K562 (cell line): Measurements from ENCODE around the gene NUDT22. TPM values are rescaled to one million over a fixed set of nuclear protein-coding genes. Genes with fewer than 3 reads are reported as not detected.

Source experiments
- CHCHD3 ChIP-seq: fragments of 250-450 bp; sonication (Bioruptor Pico); IDR thresholded peaks from 2 replicates; pipeline ENCODE4 v2.1.2; 2022; ENCODE audit warnings: mild to moderate bottlenecking
- DNMT1 ChIP-seq: fragments of 450-650 bp; IDR thresholded peaks from 2 replicates; pipeline ENCODE4 v1.6.1; 2016; ENCODE audit warnings: antibody characterized with exemption, mild to moderate bottlenecking
- GTF2A2 ChIP-seq: IDR thresholded peaks from 2 replicates; pipeline ENCODE4 v1.6.1; 2016; ENCODE audit warnings: mild to moderate bottlenecking, missing genetic modification characterization, missing compliant biosample characterization
- KDM4B ChIP-seq, 2 experiments: fragments of 450-650 bp in 1 of 2; sonication (generic) in 1 of 2; IDR thresholded peaks; 2 replicates each; pipeline ENCODE4 v1.6.1; 2016 to 2017; ENCODE audit warnings: borderline replicate concordance in 2 of 2, antibody characterized with exemption in 1 of 2, low read depth in 1 of 2, mild to moderate bottlenecking in 1 of 2
- KLF6 ChIP-seq: fragments of 250-450 bp; sonication (Bioruptor Pico); IDR thresholded peaks from 2 replicates; pipeline ENCODE4 v1.4.0; 2020; ENCODE audit warnings: mild to moderate bottlenecking, moderate library complexity, borderline replicate concordance
- MTA3 ChIP-seq: fragments of 450-650 bp; formaldehyde crosslinking; IDR thresholded peaks from 2 replicates; pipeline ENCODE4 v1.6.1; 2017; ENCODE audit warnings: mild to moderate bottlenecking, borderline replicate concordance
- POLR3G ChIP-seq: IDR thresholded peaks from 2 replicates; pipeline ENCODE4 v1.6.1; 2011; ENCODE audit not compliant: insufficient read length, insufficient replicate concordance; ENCODE audit errors: extremely low read depth
- SIN3A ChIP-seq, 2 experiments: fragments of 150-350 bp in 1 of 2; IDR thresholded peaks; 2 replicates each; pipeline ENCODE4 v1.6.1; 2011 to 2016; ENCODE audit warnings: borderline replicate concordance in 2 of 2, low read depth in 2 of 2, low read length in 2 of 2, mild to moderate bottlenecking in 2 of 2, moderate library complexity in 2 of 2; ENCODE audit not compliant: control insufficient read depth in 1 of 2
- STAG1 ChIP-seq: sonication (generic); formaldehyde crosslinking; IDR thresholded peaks from 2 replicates; pipeline ENCODE4 v1.5.0; 2020; ENCODE audit warnings: missing genetic modification reagents, borderline replicate concordance
- THRA ChIP-seq: fragments of 450-650 bp; IDR thresholded peaks from 2 replicates; pipeline ENCODE4 v1.6.1; 2017; ENCODE audit warnings: mild to moderate bottlenecking, moderate library complexity
- ZNF518B ChIP-seq: fragments of 250-450 bp; sonication (Bioruptor Pico); IDR thresholded peaks from 2 replicates; pipeline ENCODE4 v1.5.0; 2021; ENCODE audit warnings: mild to moderate bottlenecking, moderate library complexity
- ZNF592 ChIP-seq: fragments of 450-650 bp; IDR thresholded peaks from 2 replicates; pipeline ENCODE4 v1.6.1; 2017; ENCODE audit warnings: antibody characterized with exemption, mild to moderate bottlenecking
- polyA plus RNA-seq, 8 experiments: library from polyadenylated mRNA; depleted of rRNA in 4 of 8; stranded (reverse) in 5 of 8; unstranded in 3 of 8; fragments of >200 nt; fragmentation: Nextera tagmentation in 2 of 8; fragmentation: Illumina TruSeq in 1 of 8; extraction: Ambion mirVana in 2 of 8; extraction: Trizol in 1 of 8; gene quantifications; 2 replicates each; pipeline versions ENCODE4 v1.2.1 to v1.2.3, GENCODE V29; 2011 to 2014; ENCODE audit warnings: inconsistent platforms in 1 of 8, missing spikeins in 1 of 8
- total RNA-seq, 7 experiments: library from RNA; depleted of rRNA in 6 of 7; stranded (reverse); fragments of >200 nt in 6 of 7; fragmentation: Illumina TruSeq in 2 of 7; extraction: Trizol in 2 of 7; gene quantifications; 2 replicates each; pipeline versions ENCODE4 v1.2.1 to v1.2.3, GENCODE V29; 2011 to 2021; ENCODE audit warnings: low replicate concordance in 1 of 7
- TF ChIP-seq, protein P1 (sequence below): IDR thresholded peaks from 2 replicates; pipeline ENCODE4 v1.6.1; 2016; ENCODE audit warnings: missing genetic modification characterization, missing compliant biosample characterization

NUDT22 gene
- total and polyA plus RNA-seq, 9 of the 15 experiments (the other 6 are each of a cell fraction or from before 2014, with no cell fraction given), result 6.3 to 92.6 (median 37.4) TPM

DNA sequence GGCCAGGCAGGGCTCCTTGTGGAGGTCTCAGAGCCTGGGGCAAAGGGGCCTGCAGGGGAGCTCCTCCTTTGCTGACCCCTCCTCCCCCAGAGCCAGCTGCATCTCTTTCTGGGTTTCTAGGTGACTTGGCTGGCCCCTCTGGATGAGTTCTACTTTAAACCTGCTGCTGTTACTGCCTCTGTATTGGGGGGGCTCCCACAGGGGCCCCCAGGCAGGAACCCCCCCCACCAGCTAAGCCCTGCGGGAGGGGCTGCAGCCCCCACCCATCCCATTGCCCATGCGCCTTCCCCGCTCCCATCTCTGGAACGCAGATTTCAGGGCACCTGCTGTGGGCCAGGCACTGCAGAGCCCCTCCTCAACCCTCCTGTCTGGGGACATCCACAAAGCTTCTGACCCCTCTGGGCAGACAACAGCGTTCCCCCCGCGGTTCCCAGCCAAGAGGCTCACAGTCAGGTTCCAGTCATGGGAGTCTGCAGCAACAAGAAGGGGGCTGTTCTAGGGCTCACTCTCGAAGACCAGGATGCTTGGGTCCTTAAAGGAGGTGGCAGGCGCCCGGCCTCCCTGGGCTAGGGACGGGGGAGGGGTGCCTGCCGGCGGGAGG, 24.4 kb downstream of the NUDT22 start (continued):
- TF ChIP-seq KLF6, result no peak
- TF ChIP-seq ZNF518B (CRISPR knock-in tag), result no peak
- TF ChIP-seq SIN3A (IDR thresholded peaks at IDR 0.05; ENCODE audit: borderline replicate concordance in 2 of 2, control insufficient read depth in 1 of 2, low read depth in 2 of 2, low read length in 2 of 2), result no peak
- no peak for TF ChIP-seq STAG1 (CRISPR knock-in tag)
- TF ChIP-seq, protein P1, sequence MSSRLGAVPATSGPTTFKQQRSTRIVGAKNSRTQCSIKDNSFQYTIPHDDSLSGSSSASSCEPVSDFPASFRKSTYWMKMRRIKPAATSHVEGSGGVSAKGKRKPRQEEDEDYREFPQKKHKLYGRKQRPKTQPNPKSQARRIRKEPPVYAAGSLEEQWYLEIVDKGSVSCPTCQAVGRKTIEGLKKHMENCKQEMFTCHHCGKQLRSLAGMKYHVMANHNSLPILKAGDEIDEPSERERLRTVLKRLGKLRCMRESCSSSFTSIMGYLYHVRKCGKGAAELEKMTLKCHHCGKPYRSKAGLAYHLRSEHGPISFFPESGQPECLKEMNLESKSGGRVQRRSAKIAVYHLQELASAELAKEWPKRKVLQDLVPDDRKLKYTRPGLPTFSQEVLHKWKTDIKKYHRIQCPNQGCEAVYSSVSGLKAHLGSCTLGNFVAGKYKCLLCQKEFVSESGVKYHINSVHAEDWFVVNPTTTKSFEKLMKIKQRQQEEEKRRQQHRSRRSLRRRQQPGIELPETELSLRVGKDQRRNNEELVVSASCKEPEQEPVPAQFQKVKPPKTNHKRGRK (tag), result no peak
- no peak for TF ChIP-seq CHCHD3 (CRISPR knock-in tag)
- TF ChIP-seq GTF2A2, result no peak
- TF ChIP-seq POLR3G, result no peak
- no peak for TF ChIP-seq ZNF592
- peak in 1 of 2 experiments; percentile 44; a peak in 1 of 4 replicates for TF ChIP-seq KDM4B (IDR thresholded peaks at IDR 0.05; ENCODE audit: borderline replicate concordance in 2 of 2, low read depth in 1 of 2)
- no peak for TF ChIP-seq THRA
- TF ChIP-seq MTA3, result no peak; the same call in 1 of the 2 replicates
- no peak for TF ChIP-seq DNMT1
- TF ChIP-seq, all 486 proteins: peak for 9
